DND-41 (cell line): Measurements from ENCODE around the gene LHX5.

ENCODE experiments used
- CTCF ChIP-seq: IDR thresholded peaks from 2 replicates; pipeline ENCODE4 v1.5.1; 2012; ENCODE audit warnings: borderline replicate concordance, low read length, moderate library complexity, mild to moderate bottlenecking; ENCODE audit not compliant: poor library complexity, severe bottlenecking; ENCODE audit errors: extremely low read depth
- EZH2 ChIP-seq: IDR thresholded peaks from 3 replicates; pipeline ENCODE4 v1.6.1; 2012; ENCODE audit warnings: borderline replicate concordance, low read depth, mild to moderate bottlenecking, moderate library complexity, low read length, inconsistent platforms; ENCODE audit not compliant: severe bottlenecking

DNA sequence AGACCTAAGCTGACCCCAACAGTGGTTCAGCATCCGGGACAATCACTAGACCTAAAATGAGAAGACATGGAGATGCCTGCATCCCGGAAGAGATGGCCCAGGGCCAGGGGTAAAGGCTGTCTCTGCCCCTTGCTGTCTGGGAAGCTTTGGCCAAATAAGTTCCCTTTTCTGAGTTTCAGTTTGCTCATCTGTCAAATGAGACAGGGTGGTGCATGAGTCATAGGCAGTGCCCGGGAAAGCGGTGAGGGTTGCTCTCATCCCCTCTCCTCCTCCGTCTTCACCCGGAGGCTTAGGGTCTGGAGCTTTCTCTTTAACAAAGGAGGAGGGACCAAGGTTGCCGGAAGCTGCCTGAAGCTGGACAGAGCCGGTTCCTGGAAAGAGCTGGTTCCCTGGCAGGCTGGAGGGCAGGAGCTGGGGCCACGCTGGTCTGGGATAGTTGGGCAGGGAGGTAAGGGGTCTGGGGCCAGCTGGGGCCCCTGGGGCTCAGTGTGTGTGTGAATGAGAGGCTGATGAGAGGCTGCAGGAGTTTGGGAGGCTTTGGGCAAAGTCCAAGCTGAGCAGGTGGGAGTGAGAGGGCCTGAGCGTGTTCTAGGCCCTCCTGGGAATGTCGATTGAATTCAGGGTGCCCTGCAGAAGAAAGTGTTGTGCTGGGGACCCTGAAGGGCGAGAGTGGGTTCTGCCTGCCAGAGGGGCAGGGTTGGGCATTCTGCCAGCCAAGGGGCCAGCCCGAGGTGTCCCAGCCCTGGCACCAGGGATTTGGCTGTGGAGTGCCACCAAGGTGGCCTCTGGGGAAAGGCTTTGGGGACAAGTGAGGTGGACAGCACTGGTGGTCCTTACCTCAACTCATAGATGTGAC, 49.4 kb downstream of the LHX5 start, which contains the start of gene SDSL:
- no peak for TF ChIP-seq CTCF
- TF ChIP-seq EZH2 = no peak
